ENCODE measurements around the gene ARPC5L. TPM values are rescaled to one million over a fixed set of nuclear protein-coding genes. Genes with fewer than 3 reads are reported as not detected.

Gene ARPC5L
- total RNA-seq, 4 donors from 2014 or later: 34.8 to 45.5 (median 42.3) TPM

DNA sequence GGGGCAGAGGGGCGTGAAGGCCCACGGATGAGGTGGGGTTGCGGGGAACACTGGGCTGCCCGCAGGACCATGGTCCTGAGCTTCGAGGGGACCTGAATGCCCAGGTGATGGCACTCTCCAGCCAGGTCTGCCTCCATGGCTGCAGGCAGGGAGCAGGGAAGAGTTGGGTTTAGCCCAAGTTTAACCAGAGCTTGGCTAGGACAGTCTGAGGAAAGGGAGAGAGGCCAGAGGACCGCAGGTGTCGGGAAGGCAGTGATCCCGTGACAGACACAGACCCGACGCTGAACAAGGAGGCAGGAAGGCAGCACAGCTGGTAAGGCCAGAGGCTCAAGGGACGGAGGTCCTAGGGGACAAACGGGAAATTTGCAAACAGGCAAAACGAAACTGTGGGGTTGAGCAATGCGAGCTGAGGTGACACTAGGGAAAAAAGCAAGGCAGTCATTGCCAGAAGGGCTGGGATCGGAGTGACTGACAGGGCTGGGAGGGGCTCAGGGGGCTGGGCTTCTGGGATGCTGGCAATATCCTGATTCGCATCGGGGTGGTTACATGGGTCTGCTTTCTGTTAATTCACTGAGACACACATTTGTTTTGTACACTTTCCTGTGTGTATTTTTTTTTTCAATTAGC lies 25.0 kb downstream of the ARPC5L start:
- no peak for DNase-seq (ENCODE audit: low spot score in 2 of 2)
- no peak overlapping the region for H3K4me3 ChIP-seq (ENCODE audit: low read depth, poor library complexity, severe bottlenecking)
- intact Hi-C loops (cut with DNase I; ENCODE audit: low total_unique reads): no loop called here
- 85 to 90% methylated on average over 17 of the region's 17 CpGs for WGBS, 2 donors
- TF ChIP-seq, protein P1, sequence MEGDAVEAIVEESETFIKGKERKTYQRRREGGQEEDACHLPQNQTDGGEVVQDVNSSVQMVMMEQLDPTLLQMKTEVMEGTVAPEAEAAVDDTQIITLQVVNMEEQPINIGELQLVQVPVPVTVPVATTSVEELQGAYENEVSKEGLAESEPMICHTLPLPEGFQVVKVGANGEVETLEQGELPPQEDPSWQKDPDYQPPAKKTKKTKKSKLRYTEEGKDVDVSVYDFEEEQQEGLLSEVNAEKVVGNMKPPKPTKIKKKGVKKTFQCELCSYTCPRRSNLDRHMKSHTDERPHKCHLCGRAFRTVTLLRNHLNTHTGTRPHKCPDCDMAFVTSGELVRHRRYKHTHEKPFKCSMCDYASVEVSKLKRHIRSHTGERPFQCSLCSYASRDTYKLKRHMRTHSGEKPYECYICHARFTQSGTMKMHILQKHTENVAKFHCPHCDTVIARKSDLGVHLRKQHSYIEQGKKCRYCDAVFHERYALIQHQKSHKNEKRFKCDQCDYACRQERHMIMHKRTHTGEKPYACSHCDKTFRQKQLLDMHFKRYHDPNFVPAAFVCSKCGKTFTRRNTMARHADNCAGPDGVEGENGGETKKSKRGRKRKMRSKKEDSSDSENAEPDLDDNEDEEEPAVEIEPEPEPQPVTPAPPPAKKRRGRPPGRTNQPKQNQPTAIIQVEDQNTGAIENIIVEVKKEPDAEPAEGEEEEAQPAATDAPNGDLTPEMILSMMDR (IDR thresholded peaks at IDR 0.05): no peak
- no peak for TF ChIP-seq POLR2A (IDR thresholded peaks at IDR 0.05)

DNA sequence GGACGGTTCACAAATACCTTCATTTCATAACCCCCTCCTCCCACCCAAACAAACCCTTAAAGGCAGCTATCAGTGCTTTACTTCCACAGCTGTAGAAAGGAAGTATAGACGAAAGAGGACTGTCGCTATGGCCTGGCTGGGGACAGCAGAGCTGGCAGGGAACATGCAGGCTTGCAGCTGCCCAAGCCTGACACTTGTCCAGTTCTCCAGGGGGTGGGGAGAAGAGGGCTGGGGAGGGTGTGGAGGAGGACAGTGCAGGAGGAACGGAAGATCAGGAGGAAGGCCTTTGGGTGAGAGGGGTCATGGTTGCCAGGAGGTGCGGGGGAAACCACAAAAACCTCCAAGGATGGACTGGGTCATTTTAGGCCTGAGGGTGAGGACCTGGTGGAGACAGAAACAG lies 25.9 kb downstream of the ARPC5L start:
- TF ChIP-seq POLR2A (IDR thresholded peaks at IDR 0.05): no peak
- TF ChIP-seq, protein P1 (IDR thresholded peaks at IDR 0.05): no peak
- intact Hi-C loops (cut with DNase I; ENCODE audit: low total_unique reads): no loop called here
- WGBS, 2 donors: 81 to 89% methylated on average over 5 of the region's 5 CpGs
- H3K4me3 ChIP-seq (ENCODE audit: low read depth, poor library complexity, severe bottlenecking): no peak overlapping the region
- DNase-seq (ENCODE audit: low spot score in 2 of 2): no peak

GRCh38 chr9:124889006-124889405 lies 27.1 kb downstream of the ARPC5L start:
- WGBS, 2 donors: 92 to 100% methylated on average over 12 to 13 of the region's 13 CpGs
- H3K4me3 ChIP-seq (ENCODE audit: low read depth, poor library complexity, severe bottlenecking): no peak overlapping the region
- TF ChIP-seq, protein P1 (IDR thresholded peaks at IDR 0.05): no peak
- no peak for TF ChIP-seq POLR2A (IDR thresholded peaks at IDR 0.05)
- no peak for DNase-seq (ENCODE audit: low spot score in 2 of 2)
- intact Hi-C loops (cut with DNase I; ENCODE audit: low total_unique reads): no loop called here

- DNase-seq (ENCODE audit: low spot score in 2 of 2): no peak
- intact Hi-C loops (cut with DNase I; ENCODE audit: low total_unique reads): no loop called here
- no peak overlapping the region for H3K4me3 ChIP-seq (ENCODE audit: low read depth, poor library complexity, severe bottlenecking)
- TF ChIP-seq, protein P1 (IDR thresholded peaks at IDR 0.05): no peak
- TF ChIP-seq POLR2A (IDR thresholded peaks at IDR 0.05): no peak
- WGBS, 2 donors: 95 to 97% methylated on average over 7 of the region's 7 CpGs
Measured at GRCh38 chr9:124890179-124890578, 28.2 kb downstream of the ARPC5L start.

DNA sequence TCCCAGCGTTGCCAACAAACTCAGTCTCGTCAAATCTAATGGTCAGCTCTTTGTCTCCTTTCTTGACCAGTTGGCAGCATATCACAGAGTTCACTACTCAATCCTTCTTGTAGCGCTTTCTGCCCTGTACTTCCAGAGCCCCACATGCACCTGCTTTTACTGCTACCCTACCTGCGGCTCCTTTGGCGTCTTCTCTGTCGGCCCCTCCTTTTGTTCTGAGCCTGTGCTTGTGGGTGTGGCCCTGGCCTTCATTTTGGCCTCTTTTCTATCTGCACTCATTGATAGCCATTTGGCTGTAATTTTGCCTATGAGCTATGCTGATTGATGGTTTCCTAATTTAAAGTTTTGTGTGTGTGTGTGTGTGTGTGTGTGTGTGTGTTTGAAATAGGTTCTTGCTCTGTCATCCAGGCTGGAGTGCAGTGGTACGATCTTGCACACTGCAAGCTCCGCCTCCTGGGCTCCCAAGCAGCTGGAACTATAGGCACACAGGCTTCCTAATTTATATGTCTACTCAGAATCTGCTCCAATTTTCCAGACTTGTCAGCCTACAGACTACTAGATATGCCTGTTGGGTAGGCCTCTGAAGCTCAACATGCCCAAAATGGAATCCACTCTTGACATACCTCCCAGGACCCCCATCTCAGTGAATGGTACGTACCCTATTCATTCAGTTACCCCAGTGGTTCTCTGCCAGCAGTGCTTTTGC lies 32.3 kb downstream of the ARPC5L start:
- no peak for DNase-seq (ENCODE audit: low spot score in 2 of 2)
- TF ChIP-seq, protein P1 (IDR thresholded peaks at IDR 0.05): no peak
- no peak for TF ChIP-seq POLR2A (IDR thresholded peaks at IDR 0.05)
- intact Hi-C loops (cut with DNase I; ENCODE audit: low total_unique reads): no loop called here
- 78 to 81% methylated on average over 9 of the region's 9 CpGs for WGBS, 2 donors
- H3K4me3 ChIP-seq (ENCODE audit: low read depth, poor library complexity, severe bottlenecking): no peak overlapping the region
